Adipocyte (in vitro differentiated cells): ENCODE data around the gene SSTR5.

Experiments
- DNase-seq: peaks from one replicate; pipeline ENCODE4 v3.0.0-alpha.2; 2015; ENCODE audit warnings: low read depth
- H3K27me3 ChIP-seq: replicated peaks from 2 replicates; pipeline ENCODE4 v1.7.0; 2013; ENCODE audit warnings: mild to moderate bottlenecking, low read length, moderate library complexity; ENCODE audit not compliant: control insufficient read depth, insufficient read depth
- H3K36me3 ChIP-seq: 2 replicates; pipeline ENCODE4 v1.7.0; 2013; ENCODE audit warnings: low read length, mild to moderate bottlenecking, moderate library complexity; ENCODE audit not compliant: control insufficient read depth, insufficient read depth, severe bottlenecking
- H3K4me1 ChIP-seq: 2 replicates; pipeline ENCODE4 v1.7.0; 2013; ENCODE audit warnings: mild to moderate bottlenecking, low read length, moderate library complexity; ENCODE audit not compliant: control insufficient read depth, insufficient read depth
- H3K4me3 ChIP-seq: 2 replicates; pipeline ENCODE4 v1.7.0; 2013; ENCODE audit warnings: mild to moderate bottlenecking, low read length, moderate library complexity
- H3K9ac ChIP-seq: 2 replicates; pipeline ENCODE4 v1.7.0; 2013; ENCODE audit warnings: mild to moderate bottlenecking, low read length, moderate library complexity
- H3K9me3 ChIP-seq: 2 replicates; pipeline ENCODE4 v1.7.0; 2013; ENCODE audit warnings: mild to moderate bottlenecking, low read length, moderate library complexity; ENCODE audit not compliant: control insufficient read depth

Gene SSTR5

GRCh38 chr16:1049113-1049975 lies 23.2 kb upstream of the SSTR5 start:
- no peak overlapping the region for H3K4me3 ChIP-seq
- no peaks in the 10 kb centered on the region for H3K36me3 ChIP-seq
- H3K4me1 ChIP-seq, result peaks cover 13% of the 10 kb centered on the region
- H3K9me3 ChIP-seq, result no peaks in the 10 kb centered on the region
- no peak overlapping the region for H3K9ac ChIP-seq
- peaks cover 14% of the 10 kb centered on the region for H3K27me3 ChIP-seq
- no peak for DNase-seq

DNA sequence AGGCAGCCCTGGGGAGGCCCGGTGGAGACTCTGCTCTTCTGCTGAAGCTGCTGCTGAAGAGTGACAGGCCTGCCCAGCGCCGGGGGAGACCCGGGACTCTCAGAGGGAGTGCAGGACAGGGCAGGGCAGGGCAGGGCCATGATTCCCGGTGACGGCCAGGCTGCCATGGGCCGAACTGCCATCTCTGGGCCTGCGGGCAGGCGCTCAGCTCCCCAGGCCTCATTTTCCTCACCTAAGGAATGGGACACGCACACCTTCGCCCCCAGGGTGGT lies 22.6 kb upstream of the SSTR5 start:
- Histone ChIP-seq H3K27me3 (peaks cover 14% of the 10 kb centered on the region), H3K9ac (no peak overlapping the region), H3K4me3 (no peak overlapping the region), H3K36me3 (no peaks in the 10 kb centered on the region), H3K4me1 (peaks cover 13% of the 10 kb centered on the region), H3K9me3 (no peaks in the 10 kb centered on the region)
- no peak for DNase-seq

GRCh38 chr16:1050516-1050915 lies 22.0 kb upstream of the SSTR5 start:
- Histone ChIP-seq H3K9me3 (no peaks in the 10 kb centered on the region), H3K9ac (no peak overlapping the region), H3K36me3 (no peaks in the 10 kb centered on the region), H3K4me3 (no peak overlapping the region), H3K27me3 (peaks cover 18% of the 10 kb centered on the region), H3K4me1 (peaks cover 7% of the 10 kb centered on the region)
- DNase-seq, result no peak

- H3K27me3 ChIP-seq, result peaks cover 19% of the 10 kb centered on the region
Measured at GRCh38 chr16:1050921-1051320, 21.6 kb upstream of the SSTR5 start.

DNA sequence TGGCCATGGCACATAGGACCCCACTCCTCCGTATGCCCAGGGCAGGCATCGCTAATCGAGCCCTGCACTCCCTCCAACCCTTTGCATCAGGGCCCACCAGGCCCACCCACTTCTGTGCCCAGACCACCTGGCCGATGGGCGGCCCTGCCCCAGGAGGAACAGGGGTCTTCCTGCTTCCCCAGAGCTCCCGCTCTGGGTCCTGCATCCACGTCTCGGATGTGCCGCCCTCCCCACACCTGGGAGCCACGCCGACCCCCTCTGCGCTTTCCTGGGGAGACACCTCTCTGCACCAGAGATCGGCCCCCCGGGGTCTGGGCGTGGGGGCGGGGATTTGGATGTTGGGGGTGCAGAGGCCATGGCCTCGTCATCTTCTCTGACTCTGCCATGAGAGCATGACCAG lies 21.1 kb upstream of the SSTR5 start:
- no peaks in the 10 kb centered on the region for H3K36me3 ChIP-seq
- no peak overlapping the region for H3K9ac ChIP-seq
- peaks cover 5% of the 10 kb centered on the region for H3K4me1 ChIP-seq
- peaks cover 3% of the 10 kb centered on the region for H3K9me3 ChIP-seq
- no peak overlapping the region for H3K4me3 ChIP-seq
- peaks cover 19% of the 10 kb centered on the region for H3K27me3 ChIP-seq
- DNase-seq, result no peak

More at GRCh38 chr16:1050921-1051320, 21.6 kb upstream of the SSTR5 start:
- Histone ChIP-seq H3K36me3 (no peaks in the 10 kb centered on the region), H3K4me1 (peaks cover 5% of the 10 kb centered on the region), H3K9ac (no peak overlapping the region), H3K9me3 (no peaks in the 10 kb centered on the region), H3K4me3 (no peak overlapping the region)
- DNase-seq, result no peak

- H3K9ac ChIP-seq, result no peak overlapping the region
Measured at GRCh38 chr16:1052721-1053120, 19.8 kb upstream of the SSTR5 start.

GRCh38 chr16:1053121-1053521 lies 19.4 kb upstream of the SSTR5 start:
- H3K4me1 ChIP-seq, result peaks cover 2% of the 10 kb centered on the region

More at GRCh38 chr16:1052721-1053120, 19.8 kb upstream of the SSTR5 start:
- no peak for DNase-seq
- Histone ChIP-seq H3K4me3 (no peak overlapping the region), H3K4me1 (peaks cover 5% of the 10 kb centered on the region), H3K36me3 (no peaks in the 10 kb centered on the region), H3K9me3 (peaks cover 3% of the 10 kb centered on the region), H3K27me3 (peaks cover 23% of the 10 kb centered on the region)

GRCh38 chr16:1053700-1054368 lies 18.7 kb upstream of the SSTR5 start:
- no peak for DNase-seq
- Histone ChIP-seq H3K4me1 (no peaks in the 10 kb centered on the region), H3K9me3 (peaks cover 3% of the 10 kb centered on the region), H3K36me3 (no peaks in the 10 kb centered on the region), H3K4me3 (no peak overlapping the region), H3K27me3 (peaks cover 19% of the 10 kb centered on the region), H3K9ac (no peak overlapping the region)

More at GRCh38 chr16:1053121-1053521, 19.4 kb upstream of the SSTR5 start:
- Histone ChIP-seq H3K36me3 (no peaks in the 10 kb centered on the region), H3K9me3 (peaks cover 3% of the 10 kb centered on the region), H3K27me3 (peaks cover 19% of the 10 kb centered on the region), H3K9ac (no peak overlapping the region), H3K4me3 (no peak overlapping the region)
- no peak for DNase-seq

DNA sequence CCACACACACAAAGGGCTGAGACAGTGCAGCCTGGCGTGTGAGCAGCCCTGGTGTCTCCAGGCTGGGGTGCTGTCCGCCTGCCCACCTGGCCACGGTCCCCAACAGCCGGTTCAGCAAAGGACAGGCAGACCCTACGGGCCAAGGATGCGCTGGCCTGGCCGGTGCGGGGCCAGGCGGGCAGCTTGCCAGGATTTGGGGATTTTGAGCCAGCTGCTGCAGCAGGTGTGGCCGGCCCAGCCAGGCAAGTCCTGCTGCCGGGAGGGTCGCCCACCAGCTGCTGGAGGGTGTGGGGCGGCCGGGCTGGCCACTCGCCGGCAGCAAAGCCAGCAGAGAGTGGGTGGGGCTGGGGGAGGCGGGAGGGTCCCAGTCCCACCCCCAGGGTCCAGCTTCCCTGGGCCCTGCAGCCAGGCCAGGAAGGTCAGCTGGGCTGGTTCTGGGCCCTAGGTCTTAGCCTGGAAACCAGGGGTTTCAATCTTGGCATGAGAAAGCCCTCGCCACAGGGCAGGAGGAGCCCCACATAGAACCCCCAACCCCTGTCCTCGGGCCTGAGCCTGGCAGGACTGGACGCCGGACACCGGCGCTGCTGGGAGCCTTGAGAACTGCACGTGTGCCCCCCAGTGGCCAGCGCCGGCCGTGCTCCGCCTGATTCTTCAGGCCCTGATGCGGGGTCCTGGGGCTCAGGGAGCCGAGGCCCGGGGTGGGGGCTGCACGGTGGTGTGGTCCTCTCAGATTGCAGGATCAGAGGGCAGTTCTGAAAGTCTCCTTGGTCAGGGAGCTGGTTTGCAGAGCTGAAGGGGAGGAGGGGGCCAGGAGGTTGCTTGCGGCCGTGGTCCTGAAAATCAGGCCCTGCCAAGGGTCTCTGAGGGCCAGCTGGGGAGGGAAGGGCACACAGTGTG lies 17.6 kb upstream of the SSTR5 start:
- no peaks in the 10 kb centered on the region for H3K4me1 ChIP-seq
- H3K4me3 ChIP-seq, result no peak overlapping the region
- peak; percentile 87 for DNase-seq
- no peak overlapping the region for H3K9ac ChIP-seq
- H3K9me3 ChIP-seq, result peaks cover 10% of the 10 kb centered on the region
- H3K36me3 ChIP-seq, result no peaks in the 10 kb centered on the region
- peaks cover 24% of the 10 kb centered on the region for H3K27me3 ChIP-seq

GRCh38 chr16:1055557-1055924 lies 17.0 kb upstream of the SSTR5 start:
- Histone ChIP-seq H3K4me3 (no peak overlapping the region), H3K27me3 (peaks cover 24% of the 10 kb centered on the region), H3K4me1 (no peaks in the 10 kb centered on the region), H3K9ac (no peak overlapping the region), H3K36me3 (no peaks in the 10 kb centered on the region), H3K9me3 (peaks cover 10% of the 10 kb centered on the region)
- no peak for DNase-seq

DNA sequence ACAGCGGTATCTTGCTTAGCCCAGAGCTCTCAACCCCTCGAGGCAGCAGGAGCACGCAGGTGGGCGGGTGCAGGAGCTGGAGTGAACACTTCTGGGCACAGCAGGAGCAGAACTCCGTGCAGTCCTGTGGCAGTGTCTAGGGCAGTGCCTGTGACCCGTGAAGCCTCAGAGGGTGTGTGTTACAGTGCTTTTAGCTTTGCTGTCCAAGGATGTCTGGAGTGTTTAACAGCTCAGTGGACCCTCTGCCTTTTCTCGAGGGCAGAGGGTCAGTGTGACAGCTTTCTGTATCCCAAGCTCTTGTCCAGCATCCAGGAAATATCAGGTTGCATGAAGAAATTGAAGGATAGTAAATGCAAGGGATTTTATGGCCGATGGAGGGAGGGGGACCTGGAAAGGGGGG lies 16.4 kb upstream of the SSTR5 start:
- peaks cover 24% of the 10 kb centered on the region for H3K27me3 ChIP-seq
- no peak overlapping the region for H3K4me3 ChIP-seq
- DNase-seq, result no peak
- no peak overlapping the region for H3K9ac ChIP-seq
- no peaks in the 10 kb centered on the region for H3K36me3 ChIP-seq
- H3K4me1 ChIP-seq, result no peaks in the 10 kb centered on the region
- H3K9me3 ChIP-seq, result peaks cover 10% of the 10 kb centered on the region
